Fibroblast of lung (primary cell): ENCODE measurements around the gene SPAG5.

ENCODE experiments used
- CTCF ChIP-seq, 2 donors: IDR thresholded peaks in 1 of 2; conservative IDR thresholded peaks in 1 of 2; 1 replicate in 1 of 2; 2 replicates in 1 of 2; pipeline ENCODE4 v1.5.1; 2011 to 2012; ENCODE audit warnings: low read length in 2 of 2, control low read depth in 1 of 2, inconsistent platforms in 1 of 2, low read depth in 1 of 2, mild to moderate bottlenecking in 1 of 2
- EZH2 ChIP-seq: IDR thresholded peaks from 2 replicates; pipeline ENCODE4 v1.5.1; 2012; ENCODE audit warnings: low read length, control low read depth, mild to moderate bottlenecking; ENCODE audit errors: missing control alignments

DNA sequence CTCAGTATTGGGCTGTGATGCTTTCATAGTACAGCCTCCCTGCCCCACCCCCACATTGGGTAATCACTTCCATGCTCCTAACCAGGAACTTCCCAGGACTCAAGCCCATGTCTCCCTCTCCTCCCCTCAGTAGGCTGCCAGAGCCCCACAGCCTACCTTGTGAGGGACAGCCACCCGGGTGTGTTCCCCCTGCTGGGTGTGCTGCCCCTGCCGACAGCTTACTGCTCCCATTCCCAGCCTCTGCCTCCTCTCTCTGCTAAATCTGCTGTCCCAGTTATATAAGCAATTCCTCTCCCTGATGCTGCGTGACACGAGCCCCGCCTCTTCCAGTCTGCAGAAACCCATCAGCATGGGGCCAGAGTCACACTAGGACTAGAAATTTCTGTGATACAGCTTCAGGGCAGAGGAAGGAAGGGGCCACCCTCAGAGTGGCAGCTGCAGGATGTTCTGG, 15.1 kb upstream of the SPAG5 start, which contains the start of gene RSKR:
- TF ChIP-seq EZH2 (no peak), CTCF (conservative IDR thresholded peaks at IDR 0.05 in 1 of 2, IDR thresholded peaks at IDR 0.05 in 1 of 2; ENCODE audit: low read depth in 1 of 2, low read length in 2 of 2) (no peak)
